WTC11 (cell line): ENCODE data around the gene CDK5R2. TPM values are rescaled to one million over a fixed set of nuclear protein-coding genes. Genes with fewer than 3 reads are reported as not detected.
A peak's percentile ranks its signal among the peaks of the same experiment; 100 is the strongest.

Experiments used
- ATAC-seq: fragments of 200-7000 bp; cut with Tn5 transposase; 2 replicates; pipeline ENCODE4 v1.10.0; 2021; ENCODE audit warnings: mild to moderate bottlenecking, moderate library complexity
- CTCF ChIA-PET: fragments of 300-600 bp; sonication (Branson Sonifier 250); formaldehyde crosslinking; loops from one replicate; lab custom pipeline; 2021; ENCODE audit warnings: antibody characterized with exemption; lab: Charles Lee
- POLR2A ChIA-PET: fragments of 350-600 bp; sonication (Branson Sonifier 250); formaldehyde crosslinking; loops from one replicate; lab custom pipeline; 2021; ENCODE audit warnings: antibody characterized with exemption; lab: Charles Lee
- DNase-seq: peaks from one replicate; pipeline ENCODE4 v3.0.0; 2021; ENCODE audit warnings: low spot score
- H3K27ac Mint-ChIP-seq: 2 replicates; pipeline ENCODE4 v1.8.0; 2021; ENCODE audit warnings: mixed read lengths
- H3K27me3 Mint-ChIP-seq: 2 replicates; pipeline ENCODE4 v1.8.0; 2021; ENCODE audit warnings: low read depth, mild to moderate bottlenecking, moderate library complexity, mixed read lengths
- H3K36me3 Mint-ChIP-seq: 2 replicates; pipeline ENCODE4 v1.8.0; 2021; ENCODE audit warnings: mixed read lengths
- H3K4me1 Mint-ChIP-seq: 2 replicates; pipeline ENCODE4 v1.8.0; 2022; ENCODE audit warnings: mixed read lengths
- H3K4me3 Mint-ChIP-seq: 2 replicates; pipeline ENCODE4 v1.8.0; 2021; ENCODE audit warnings: mild to moderate bottlenecking, moderate library complexity, mixed read lengths
- H3K9me3 Mint-ChIP-seq: 2 replicates; pipeline ENCODE4 v1.8.0; 2021; ENCODE audit warnings: mixed read lengths
- ATF2 ChIP-seq: sonication (generic); formaldehyde crosslinking; IDR thresholded peaks from 2 replicates; pipeline ENCODE4 v1.8.1; 2022; ENCODE audit warnings: low read depth, missing genetic modification reagents, borderline replicate concordance
- ATF6 ChIP-seq: sonication (generic); formaldehyde crosslinking; IDR thresholded peaks from 2 replicates; pipeline ENCODE4 v1.8.1; 2023; ENCODE audit warnings: mild to moderate bottlenecking, missing genetic modification reagents
- E2F4 ChIP-seq: sonication (generic); formaldehyde crosslinking; IDR thresholded peaks from 2 replicates; pipeline ENCODE4 v1.8.1; 2022; ENCODE audit warnings: low read depth, mild to moderate bottlenecking, moderate library complexity, missing genetic modification reagents, borderline replicate concordance
- FOXP4 ChIP-seq: sonication (generic); formaldehyde crosslinking; IDR thresholded peaks from 2 replicates; pipeline ENCODE4 v1.8.0; 2022; ENCODE audit warnings: mild to moderate bottlenecking, missing genetic modification reagents
- MAX ChIP-seq: sonication (generic); formaldehyde crosslinking; IDR thresholded peaks from 2 replicates; pipeline ENCODE4 v1.8.0; 2022; ENCODE audit warnings: mild to moderate bottlenecking, missing genetic modification reagents
- NR2C2 ChIP-seq: sonication (generic); formaldehyde crosslinking; IDR thresholded peaks from 2 replicates; pipeline ENCODE4 v1.8.0; 2022; ENCODE audit warnings: mild to moderate bottlenecking, missing genetic modification reagents
- STAT6 ChIP-seq: sonication (generic); formaldehyde crosslinking; conservative IDR thresholded peaks from 2 replicates; pipeline ENCODE4 v1.8.1; 2023; ENCODE audit warnings: mild to moderate bottlenecking, low read depth, missing genetic modification reagents, moderate library complexity
- ZNF121 ChIP-seq: sonication (generic); formaldehyde crosslinking; IDR thresholded peaks from 2 replicates; pipeline ENCODE4 v1.8.0; 2023; ENCODE audit warnings: missing genetic modification reagents
- ZNF317 ChIP-seq: sonication (generic); formaldehyde crosslinking; IDR thresholded peaks from 2 replicates; pipeline ENCODE4 v1.8.1; 2023; ENCODE audit warnings: low read depth, mild to moderate bottlenecking, moderate library complexity, missing genetic modification reagents, borderline replicate concordance
- ZNF423 ChIP-seq: fragments of 250-450 bp; sonication (Bioruptor Pico); IDR thresholded peaks from 2 replicates; pipeline ENCODE4 v2.1.2; 2022; ENCODE audit warnings: mild to moderate bottlenecking, moderate library complexity
- ZNF425 ChIP-seq: fragments of 250-450 bp; sonication (Bioruptor Pico); conservative IDR thresholded peaks from 2 replicates; pipeline ENCODE4 v1.9.0; 2021; ENCODE audit warnings: mild to moderate bottlenecking
- total RNA-seq: library from RNA; stranded (reverse); gene quantifications from 3 replicates; pipeline ENCODE4 v1.2.3, GENCODE V29; 2021

Gene CDK5R2
- total RNA-seq, 1 experiment from 2014 or later, result 0.26 TPM

GRCh38 chr2:218992196-218992595, 32.7 kb downstream of the CDK5R2 start (continued):
- no peak for TF ChIP-seq STAT6 (CRISPR knock-in tag)

- TF ChIP-seq FOXP4 (CRISPR knock-in tag) (no peak), ZNF425 (no peak), ATF2 (CRISPR knock-in tag) (no peak), ATF6 (CRISPR knock-in tag) (no peak), ZNF317 (CRISPR knock-in tag) (no peak)
- H3K9me3 Mint-ChIP-seq, result no peaks in the 10 kb centered on the region
- H3K4me1 Mint-ChIP-seq, result peaks cover 6% of the 10 kb centered on the region
- DNase-seq, result no peak
- ChIA-PET POLR2A (no interaction called here), CTCF (interaction anchor here (1.0 to 10.6 kb wide), 7 partner anchors 9 to 116 kb away, joined by 3 to 158 read pairs (median 9); partner anchors contain the start of genes CFAP65 and FEV)
- no peaks in the 10 kb centered on the region for H3K36me3 Mint-ChIP-seq
- peak; percentile 10 for ATAC-seq
- no peak overlapping the region for H3K4me3 Mint-ChIP-seq
- no peak overlapping the region for H3K27ac Mint-ChIP-seq
- H3K27me3 Mint-ChIP-seq, result peaks cover 100% of the 10 kb centered on the region
Measured at GRCh38 chr2:218992703-218993344, 33.4 kb downstream of the CDK5R2 start.

- peak; percentile 53 for DNase-seq
- POLR2A ChIA-PET, result no interaction called here
- CTCF ChIA-PET, result interaction anchor here (0.6 to 10.6 kb wide), 14 partner anchors 8 to 161 kb away, joined by 3 to 158 read pairs (median 5); partner anchors contain the start of genes CFAP65 and FEV
- Mint-ChIP-seq H3K9me3 (no peaks in the 10 kb centered on the region), H3K36me3 (no peaks in the 10 kb centered on the region), H3K4me3 (peak within 1 kb of the TSS; percentile 14), H3K27ac (no peak within 1 kb of the TSS), H3K27me3 (peaks cover 100% of the 10 kb centered on the region), H3K4me1 (peaks cover 9% of the 10 kb centered on the region)
- peak; percentile 8 for ATAC-seq
- peak; percentile 83 for TF ChIP-seq ZNF423 (CRISPR knock-in tag)
- no peak for TF ChIP-seq ATF2 (CRISPR knock-in tag)
- no peak for TF ChIP-seq NR2C2 (CRISPR knock-in tag)
- peak; percentile 20; the same call in 1 of the 2 replicates for TF ChIP-seq MAX (CRISPR knock-in tag)
- TF ChIP-seq E2F4, result no peak
- peak; percentile 47; the same call in 1 of the 2 replicates for TF ChIP-seq ZNF121 (CRISPR knock-in tag)
- no peak for TF ChIP-seq ZNF425
Measured at GRCh38 chr2:218993345-218994315, 34.2 kb downstream of the CDK5R2 start, which contains the start of gene CRYBA2. Gene CRYBA2, minus strand, starts transcription at chr2:218993422. Its CDS starts 246 bp downstream, at chr2:218993176.
